ENCODE results near the gene RPS19. TPM values are rescaled to one million over a fixed set of nuclear protein-coding genes. Genes with fewer than 3 reads are reported as not detected.

Gene RPS19
- total RNA-seq, 4 donors from 2014 or later, result 653 to 927 (median 891) TPM

GRCh38 chr19:41897181-41897580 lies 37.1 kb downstream of the RPS19 start:
- TF ChIP-seq CTCF (IDR thresholded peaks at IDR 0.05; ENCODE audit: low read depth), result no peak

- no peak for TF ChIP-seq CTCF (IDR thresholded peaks at IDR 0.05; ENCODE audit: low read depth)
Measured at GRCh38 chr19:41897820-41898219, 37.8 kb downstream of the RPS19 start.

GRCh38 chr19:41898235-41898634 lies 38.2 kb downstream of the RPS19 start:
- TF ChIP-seq CTCF (IDR thresholded peaks at IDR 0.05; ENCODE audit: low read depth), result no peak

- TF ChIP-seq CTCF (IDR thresholded peaks at IDR 0.05; ENCODE audit: low read depth), result no peak
Measured at GRCh38 chr19:41901707-41902360, 41.8 kb downstream of the RPS19 start.

GRCh38 chr19:41902594-41902993 lies 42.5 kb downstream of the RPS19 start:
- TF ChIP-seq CTCF (IDR thresholded peaks at IDR 0.05; ENCODE audit: low read depth), result no peak

- no peak for TF ChIP-seq CTCF (IDR thresholded peaks at IDR 0.05; ENCODE audit: low read depth)
Measured at GRCh38 chr19:41903193-41903953, 43.3 kb downstream of the RPS19 start.

- TF ChIP-seq CTCF (IDR thresholded peaks at IDR 0.05; ENCODE audit: low read depth), result no peak
Measured at GRCh38 chr19:41904118-41904870, 44.2 kb downstream of the RPS19 start.

Data from subcutaneous adipose tissue (tissue), 4 donors.